RWPE2 (cell line): ENCODE results near the gene FOXL3.
A peak's percentile ranks its signal among the peaks of the same experiment; 100 is the strongest.

Experiments
- ATAC-seq: fragments of 200-7000 bp; cut with Tn5 transposase; 3 replicates; pipeline ENCODE4 v1.9.1; 2021; ENCODE audit warnings: low read depth
- DNase-seq: peaks from one replicate; pipeline ENCODE4 v3.0.0-alpha.2; 2020; ENCODE audit warnings: low spot score
- H3K27ac ChIP-seq: fragments of 450-650 bp; 2 replicates; pipeline ENCODE4 v1.5.1; 2017; ENCODE audit warnings: mild to moderate bottlenecking; ENCODE audit not compliant: poor library complexity, severe bottlenecking
- H3K27me3 ChIP-seq: fragments of 250-450 bp; sonication (Bioruptor Pico); 2 replicates; pipeline ENCODE4 v1.5.1; 2021; ENCODE audit warnings: mild to moderate bottlenecking, moderate library complexity; ENCODE audit not compliant: insufficient read depth, poor library complexity, severe bottlenecking
- H3K36me3 ChIP-seq: fragments of 250-450 bp; sonication (Bioruptor Pico); 2 replicates; pipeline ENCODE4 v1.5.1; 2020; ENCODE audit warnings: low read depth, mild to moderate bottlenecking, moderate library complexity
- H3K4me1 ChIP-seq: fragments of 250-450 bp; sonication (Bioruptor Pico); 2 replicates; pipeline ENCODE4 v1.5.1; 2021; ENCODE audit warnings: mild to moderate bottlenecking, moderate library complexity; ENCODE audit not compliant: insufficient read depth, poor library complexity, severe bottlenecking
- H3K4me3 ChIP-seq: fragments of 250-450 bp; sonication (Bioruptor Pico); 2 replicates; pipeline ENCODE4 v1.5.1; 2021; ENCODE audit warnings: mild to moderate bottlenecking, moderate library complexity; ENCODE audit not compliant: severe bottlenecking
- H3K9me3 ChIP-seq: fragments of 250-450 bp; sonication (Bioruptor Pico); 2 replicates; pipeline ENCODE4 v1.5.1; 2021; ENCODE audit warnings: mild to moderate bottlenecking, moderate library complexity; ENCODE audit not compliant: severe bottlenecking
- TF ChIP-seq, protein P1 (sequence below): fragments of 450-650 bp; IDR thresholded peaks from one replicate; pipeline ENCODE4 v1.5.1; 2017; ENCODE audit warnings: mild to moderate bottlenecking, moderate library complexity; ENCODE audit not compliant: poor library complexity, severe bottlenecking

FOXL3 gene

DNA sequence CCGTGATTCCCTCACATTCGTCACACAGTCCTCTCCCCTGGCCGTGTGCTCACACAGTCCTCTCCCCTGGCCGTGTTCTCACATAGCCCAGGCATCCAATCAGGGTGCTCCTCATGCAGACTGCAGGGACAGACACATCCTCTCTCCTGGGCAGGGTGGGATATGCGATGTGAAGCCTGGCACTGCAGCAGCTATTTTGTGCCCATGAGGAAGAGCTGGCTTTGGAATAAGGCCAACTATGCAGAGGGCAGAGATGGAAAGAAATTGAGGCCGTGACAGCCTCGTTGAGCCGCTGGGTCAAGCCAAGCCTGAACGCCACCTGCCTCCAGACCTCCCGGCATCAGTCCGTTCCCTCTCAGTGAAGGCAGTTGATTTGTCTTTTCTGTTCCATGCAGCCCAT lies 35.8 kb downstream of the FOXL3 start:
- Histone ChIP-seq H3K36me3 (no peaks in the 10 kb centered on the region), H3K4me3 (no peak overlapping the region), H3K9me3 (no peaks in the 10 kb centered on the region), H3K27ac (no peak overlapping the region), H3K4me1 (no peaks in the 10 kb centered on the region), H3K27me3 (no peaks in the 10 kb centered on the region)
- TF ChIP-seq, protein P1, sequence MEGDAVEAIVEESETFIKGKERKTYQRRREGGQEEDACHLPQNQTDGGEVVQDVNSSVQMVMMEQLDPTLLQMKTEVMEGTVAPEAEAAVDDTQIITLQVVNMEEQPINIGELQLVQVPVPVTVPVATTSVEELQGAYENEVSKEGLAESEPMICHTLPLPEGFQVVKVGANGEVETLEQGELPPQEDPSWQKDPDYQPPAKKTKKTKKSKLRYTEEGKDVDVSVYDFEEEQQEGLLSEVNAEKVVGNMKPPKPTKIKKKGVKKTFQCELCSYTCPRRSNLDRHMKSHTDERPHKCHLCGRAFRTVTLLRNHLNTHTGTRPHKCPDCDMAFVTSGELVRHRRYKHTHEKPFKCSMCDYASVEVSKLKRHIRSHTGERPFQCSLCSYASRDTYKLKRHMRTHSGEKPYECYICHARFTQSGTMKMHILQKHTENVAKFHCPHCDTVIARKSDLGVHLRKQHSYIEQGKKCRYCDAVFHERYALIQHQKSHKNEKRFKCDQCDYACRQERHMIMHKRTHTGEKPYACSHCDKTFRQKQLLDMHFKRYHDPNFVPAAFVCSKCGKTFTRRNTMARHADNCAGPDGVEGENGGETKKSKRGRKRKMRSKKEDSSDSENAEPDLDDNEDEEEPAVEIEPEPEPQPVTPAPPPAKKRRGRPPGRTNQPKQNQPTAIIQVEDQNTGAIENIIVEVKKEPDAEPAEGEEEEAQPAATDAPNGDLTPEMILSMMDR: no peak
- no peak for ATAC-seq
- peak; percentile 35 for DNase-seq

DNA sequence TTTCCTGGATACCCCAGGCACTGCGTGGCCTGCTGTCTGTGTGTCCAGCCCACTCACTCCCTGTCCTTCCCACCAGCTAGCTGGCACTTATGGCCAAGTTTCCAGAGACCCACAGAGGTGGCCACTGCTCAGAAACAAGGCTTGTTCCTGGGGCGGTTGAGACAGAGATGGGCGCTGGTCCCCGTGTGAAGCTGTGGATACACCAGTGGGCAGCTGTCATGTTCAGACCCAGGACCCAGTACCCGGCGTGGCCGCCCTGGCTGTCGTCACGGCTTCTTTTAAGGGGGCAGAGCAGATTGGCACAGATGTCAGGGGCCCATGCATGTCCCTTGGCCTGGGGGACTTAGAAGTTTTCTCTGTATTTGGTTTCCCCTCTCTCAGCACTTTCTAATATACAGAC lies 36.3 kb downstream of the FOXL3 start:
- no peak for ATAC-seq
- TF ChIP-seq, protein P1: no peak
- Histone ChIP-seq H3K27ac (no peak overlapping the region), H3K9me3 (no peaks in the 10 kb centered on the region), H3K27me3 (no peaks in the 10 kb centered on the region), H3K4me3 (no peak overlapping the region), H3K4me1 (no peaks in the 10 kb centered on the region), H3K36me3 (no peaks in the 10 kb centered on the region)
- DNase-seq: peak; percentile 24

DNA sequence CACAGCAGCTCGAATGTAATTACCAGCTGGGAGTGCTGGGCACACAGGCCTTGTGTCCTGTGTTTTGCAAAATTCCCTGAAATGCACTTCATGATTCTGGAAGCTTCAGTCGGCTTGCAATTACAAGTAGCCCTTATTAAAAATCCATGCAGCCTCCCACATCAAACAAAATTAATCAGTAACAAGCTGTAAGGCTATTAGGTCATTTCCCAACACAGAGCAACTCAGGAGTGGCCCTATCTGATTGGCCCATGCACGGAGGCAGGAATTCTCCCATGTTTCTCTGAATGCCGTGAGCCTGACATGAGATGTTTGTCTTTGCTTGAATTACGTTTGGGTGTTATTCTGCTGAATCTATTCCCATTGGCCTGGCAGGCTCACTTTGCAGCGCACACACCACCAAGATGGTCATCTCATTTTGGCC lies 36.9 kb downstream of the FOXL3 start:
- no peak for DNase-seq
- Histone ChIP-seq H3K36me3 (no peaks in the 10 kb centered on the region), H3K4me3 (no peak overlapping the region), H3K27me3 (no peaks in the 10 kb centered on the region), H3K4me1 (no peaks in the 10 kb centered on the region), H3K9me3 (no peaks in the 10 kb centered on the region), H3K27ac (no peak overlapping the region)
- no peak for ATAC-seq
- TF ChIP-seq, protein P1: no peak

GRCh38 chr7:327233-327931 lies 37.4 kb downstream of the FOXL3 start:
- ATAC-seq (no peak), DNase-seq (peak; percentile 47)
- no peaks in the 10 kb centered on the region for H3K9me3 ChIP-seq
- no peaks in the 10 kb centered on the region for H3K27me3 ChIP-seq
- TF ChIP-seq, protein P1: no peak
- no peak overlapping the region for H3K27ac ChIP-seq
- no peaks in the 10 kb centered on the region for H3K36me3 ChIP-seq
- no peak overlapping the region for H3K4me3 ChIP-seq
- no peaks in the 10 kb centered on the region for H3K4me1 ChIP-seq

DNA sequence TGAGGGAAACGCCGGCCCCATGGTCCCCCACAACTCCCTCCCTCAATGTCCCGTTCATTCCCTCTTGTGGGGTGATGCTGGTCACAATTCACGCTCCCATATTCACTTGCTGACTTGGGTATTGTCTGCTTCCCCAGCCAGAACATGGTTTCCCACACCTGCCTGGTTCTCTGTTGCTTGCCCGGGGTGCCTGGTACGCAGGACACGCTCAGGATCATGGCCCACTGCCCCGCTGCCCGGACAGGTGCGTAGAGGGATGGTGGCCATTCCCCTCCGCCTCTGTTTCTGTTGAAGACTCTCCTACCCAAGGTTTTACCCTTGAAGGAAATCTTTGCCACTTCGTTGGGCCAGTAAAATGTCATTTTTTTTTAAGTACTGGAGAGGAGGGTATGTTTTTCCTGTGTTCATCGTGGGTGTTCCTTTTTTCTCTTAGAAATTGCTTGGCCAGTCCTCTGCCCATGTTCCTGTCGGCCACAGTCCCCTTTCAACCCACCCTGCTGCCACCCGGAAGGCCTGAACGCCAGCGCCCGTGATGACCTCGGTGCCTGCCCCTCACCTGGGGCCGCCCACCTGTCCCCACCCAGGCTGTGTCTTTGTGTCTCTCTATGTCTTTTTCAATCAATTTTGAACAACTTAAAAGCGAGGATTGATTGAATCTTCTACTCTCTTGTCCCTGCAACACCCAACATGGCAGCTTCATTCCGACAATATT lies 38.2 kb downstream of the FOXL3 start:
- H3K27ac ChIP-seq: no peak overlapping the region
- ATAC-seq: no peak
- H3K4me1 ChIP-seq: peaks cover 1% of the 10 kb centered on the region
- no peaks in the 10 kb centered on the region for H3K9me3 ChIP-seq
- no peak overlapping the region for H3K4me3 ChIP-seq
- peak; percentile 59 for DNase-seq
- TF ChIP-seq, protein P1: no peak
- no peaks in the 10 kb centered on the region for H3K36me3 ChIP-seq
- no peaks in the 10 kb centered on the region for H3K27me3 ChIP-seq
